Fibroblast of pulmonary artery (primary cell): ENCODE data around the gene ADAT3.
A peak's percentile ranks its signal among the peaks of the same experiment; 100 is the strongest.

Experiments used
- DNase-seq: peaks from one replicate; pipeline ENCODE4 v3.0.0-alpha.2; 2010; ENCODE audit warnings: low read depth
- H3K4me3 ChIP-seq: replicated peaks from 2 replicates; pipeline ENCODE4 v1.5.1; 2011; ENCODE audit warnings: low read depth, mild to moderate bottlenecking, control low read depth, low read length, moderate library complexity
- CTCF ChIP-seq: IDR thresholded peaks from 2 replicates; pipeline ENCODE4 v1.5.1; 2011; ENCODE audit warnings: mild to moderate bottlenecking, control low read depth, low read length, inconsistent platforms; ENCODE audit errors: missing control alignments

The ADAT3 gene

GRCh38 chr19:1862424-1863327, 42.5 kb upstream of the ADAT3 start:
- no peak for DNase-seq
- H3K4me3 ChIP-seq, result peak overlapping the region; percentile 69
- no peak for TF ChIP-seq CTCF

- no peak for DNase-seq
- H3K4me3 ChIP-seq, result peak within 1 kb of the TSS; percentile 75
- no peak for TF ChIP-seq CTCF
Observed at GRCh38 chr19:1863328-1863637, 41.9 kb upstream of the ADAT3 start, which contains the start of gene KLF16. TSS of gene KLF16 (minus strand) at chr19:1863579. CDS start at chr19:1863497, 82 bp downstream.

DNA sequence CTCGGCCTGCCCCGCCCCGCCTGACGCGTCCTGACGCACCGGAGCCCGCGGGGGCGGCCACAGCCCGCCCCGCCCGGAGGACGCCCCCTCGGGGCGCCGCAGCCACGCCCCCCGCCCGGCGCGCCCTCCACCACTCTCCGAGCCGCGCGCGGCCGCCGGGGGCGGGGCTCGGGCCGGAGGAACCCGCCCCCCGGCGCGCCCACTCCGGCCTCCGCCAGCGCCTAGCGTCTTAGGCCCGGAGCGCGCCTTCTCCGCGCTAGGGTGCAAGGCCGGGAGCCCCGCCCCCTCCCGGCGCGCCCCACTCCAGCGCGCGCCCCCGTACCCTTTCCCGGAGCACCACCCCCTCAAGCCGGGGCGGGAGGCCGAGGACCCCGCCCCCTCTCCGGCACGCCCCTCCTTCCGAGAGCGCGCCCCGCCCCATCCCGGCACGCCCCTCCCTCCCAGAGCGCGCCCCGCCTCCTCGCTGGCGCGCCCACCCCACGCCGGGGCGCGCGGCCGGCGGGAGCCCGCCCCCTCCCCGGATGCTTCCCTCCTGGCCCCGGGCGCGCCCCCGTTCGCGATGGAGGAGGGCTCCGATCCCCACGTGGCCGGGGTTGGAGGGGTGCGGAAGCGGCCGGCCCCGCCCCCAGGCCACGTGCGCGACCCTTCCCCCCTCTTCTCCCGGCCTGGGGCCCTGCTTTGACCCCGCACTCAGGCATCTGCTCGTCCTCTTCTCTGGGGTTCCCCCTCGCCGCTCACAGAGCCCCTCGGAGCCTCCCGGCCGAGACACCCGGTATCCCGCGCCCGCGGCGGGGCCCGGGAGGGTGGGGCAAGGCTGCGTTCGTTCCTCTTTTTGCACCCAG, 41.3 kb upstream of the ADAT3 start:
- peak overlapping the region; percentile 75 for H3K4me3 ChIP-seq
- DNase-seq, result peak; percentile 94
- TF ChIP-seq CTCF, result no peak

GRCh38 chr19:1864480-1865171, 40.6 kb upstream of the ADAT3 start:
- peak; percentile 47 for TF ChIP-seq CTCF
- DNase-seq, result peak; percentile 54
- peak overlapping the region; percentile 75 for H3K4me3 ChIP-seq

- DNase-seq, result no peak
- peak overlapping the region; percentile 75 for H3K4me3 ChIP-seq
- no peak for TF ChIP-seq CTCF
Observed at GRCh38 chr19:1865172-1866010, 39.8 kb upstream of the ADAT3 start.

DNA sequence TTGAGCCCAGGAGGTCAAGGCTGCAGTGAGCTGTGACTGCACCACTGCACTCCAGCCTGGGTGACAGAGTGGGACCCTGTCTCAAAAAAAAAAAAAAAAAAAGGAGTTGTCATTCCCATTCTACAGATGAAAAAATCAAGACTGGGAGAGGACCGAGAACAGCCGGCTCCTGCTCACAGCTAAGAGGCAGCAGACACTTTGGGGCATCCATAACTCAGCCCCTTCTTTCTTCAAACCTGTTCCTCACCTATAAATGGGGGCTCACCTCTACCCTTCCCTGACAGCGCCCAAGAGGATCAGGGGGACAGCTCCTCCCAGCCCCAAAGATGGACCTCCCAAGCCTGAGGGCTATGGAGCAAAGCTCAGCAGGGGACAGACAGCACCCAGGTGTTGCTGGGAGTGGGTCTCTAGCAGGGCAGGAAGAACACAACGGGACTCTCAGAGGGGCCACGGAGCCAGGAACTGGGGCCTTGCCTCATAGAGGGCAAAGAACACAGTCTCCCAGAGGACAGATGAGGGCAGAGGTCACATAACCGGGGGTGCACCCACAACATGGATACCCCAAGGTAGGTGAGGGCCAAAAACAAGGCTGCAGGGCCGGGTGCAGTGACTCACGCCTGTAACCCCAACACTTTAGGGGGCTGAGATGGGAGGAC, 38.4 kb upstream of the ADAT3 start:
- H3K4me3 ChIP-seq, result no peak overlapping the region
- TF ChIP-seq CTCF, result no peak
- DNase-seq, result no peak
